ENCODE results near the gene GNAO1.

Gene GNAO1

DNA sequence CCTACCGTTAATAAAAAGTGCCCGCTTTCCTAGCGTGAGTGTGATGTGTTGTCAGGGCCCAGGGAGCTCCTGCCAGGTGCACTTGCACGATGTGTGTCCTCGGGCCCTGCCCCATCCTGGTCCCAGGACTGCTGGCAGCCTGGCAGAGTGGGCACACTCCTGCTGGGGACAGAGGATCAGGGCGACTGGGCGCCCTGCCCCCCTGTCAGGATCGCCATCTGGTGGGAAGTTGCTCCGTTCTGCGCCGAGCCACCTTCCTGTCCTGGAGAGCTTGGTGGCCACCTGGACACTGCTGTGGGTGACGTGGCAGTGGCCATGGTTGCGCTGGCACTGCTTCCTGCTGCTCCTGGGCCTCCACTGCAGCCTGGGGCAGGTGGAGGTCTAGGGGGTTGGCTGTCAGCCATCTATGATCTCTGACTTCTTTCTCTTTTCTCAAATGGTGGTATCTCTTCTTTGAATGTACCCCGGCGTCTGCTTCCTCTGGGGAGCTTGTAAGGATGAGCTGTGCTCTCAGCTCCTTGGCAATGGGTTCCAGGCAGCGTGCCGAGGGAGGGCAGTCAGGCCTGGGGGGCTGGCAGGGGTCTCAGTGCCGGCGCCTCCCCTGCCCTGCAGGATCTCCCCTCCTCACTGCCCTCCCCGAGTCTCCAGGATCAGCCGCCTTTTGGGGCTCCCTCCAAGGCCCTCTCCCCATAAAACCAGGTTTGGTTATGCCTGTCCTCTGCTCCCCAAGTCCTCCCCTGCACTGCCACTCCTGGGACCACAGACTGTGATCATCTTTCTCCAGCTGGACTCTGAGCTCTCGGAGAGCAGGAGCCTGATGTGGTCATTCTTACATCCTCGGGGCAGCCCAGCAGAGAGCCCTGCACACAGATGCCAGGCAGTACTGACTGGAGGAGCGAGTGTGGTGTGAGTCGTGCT, 157.1 kb downstream of the GNAO1 start:
- no peak for DNase-seq (ENCODE audit: low read depth, low spot score)

DNA sequence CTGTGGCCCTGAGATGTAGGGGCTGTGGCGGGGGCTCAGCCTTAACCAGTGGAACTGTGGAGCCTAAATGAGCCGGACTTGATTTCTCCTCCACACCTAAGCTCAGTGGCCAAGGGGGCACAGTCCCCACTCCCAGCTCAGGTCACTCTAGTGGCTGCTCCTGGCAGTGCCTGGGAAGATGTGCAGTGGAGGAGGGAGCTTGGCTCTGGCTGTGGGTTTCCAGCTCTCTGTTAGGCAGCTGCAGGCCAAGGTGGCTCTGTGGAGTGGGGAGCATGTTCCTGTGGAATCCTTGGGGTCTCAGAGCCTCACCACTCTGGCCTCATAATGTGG, 157.8 kb downstream of the GNAO1 start:
- no peak for DNase-seq (ENCODE audit: low read depth, low spot score)

DNA sequence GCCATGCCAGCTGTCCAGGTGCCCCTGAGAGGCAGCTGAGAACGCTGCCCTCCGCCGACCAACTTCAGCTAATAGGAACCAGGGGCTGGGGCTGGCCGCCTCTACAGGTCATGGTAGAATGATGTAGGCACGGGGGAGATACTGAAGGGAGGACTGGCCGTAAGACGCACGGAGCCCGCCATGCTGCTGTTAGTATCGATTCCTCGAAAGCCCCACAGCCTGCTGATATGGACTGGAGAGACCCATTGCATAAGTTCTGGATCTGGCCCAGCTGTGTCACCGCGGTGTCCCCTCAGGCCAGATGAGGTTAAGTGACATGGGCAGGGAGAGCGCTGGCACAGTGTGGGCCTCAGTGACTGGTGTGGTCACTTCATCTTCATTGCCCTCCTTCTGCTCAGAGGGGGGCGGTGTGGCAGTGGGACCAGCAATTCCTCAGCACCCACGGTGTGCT, 158.4 kb downstream of the GNAO1 start:
- DNase-seq (ENCODE audit: low read depth, low spot score): no peak

DNA sequence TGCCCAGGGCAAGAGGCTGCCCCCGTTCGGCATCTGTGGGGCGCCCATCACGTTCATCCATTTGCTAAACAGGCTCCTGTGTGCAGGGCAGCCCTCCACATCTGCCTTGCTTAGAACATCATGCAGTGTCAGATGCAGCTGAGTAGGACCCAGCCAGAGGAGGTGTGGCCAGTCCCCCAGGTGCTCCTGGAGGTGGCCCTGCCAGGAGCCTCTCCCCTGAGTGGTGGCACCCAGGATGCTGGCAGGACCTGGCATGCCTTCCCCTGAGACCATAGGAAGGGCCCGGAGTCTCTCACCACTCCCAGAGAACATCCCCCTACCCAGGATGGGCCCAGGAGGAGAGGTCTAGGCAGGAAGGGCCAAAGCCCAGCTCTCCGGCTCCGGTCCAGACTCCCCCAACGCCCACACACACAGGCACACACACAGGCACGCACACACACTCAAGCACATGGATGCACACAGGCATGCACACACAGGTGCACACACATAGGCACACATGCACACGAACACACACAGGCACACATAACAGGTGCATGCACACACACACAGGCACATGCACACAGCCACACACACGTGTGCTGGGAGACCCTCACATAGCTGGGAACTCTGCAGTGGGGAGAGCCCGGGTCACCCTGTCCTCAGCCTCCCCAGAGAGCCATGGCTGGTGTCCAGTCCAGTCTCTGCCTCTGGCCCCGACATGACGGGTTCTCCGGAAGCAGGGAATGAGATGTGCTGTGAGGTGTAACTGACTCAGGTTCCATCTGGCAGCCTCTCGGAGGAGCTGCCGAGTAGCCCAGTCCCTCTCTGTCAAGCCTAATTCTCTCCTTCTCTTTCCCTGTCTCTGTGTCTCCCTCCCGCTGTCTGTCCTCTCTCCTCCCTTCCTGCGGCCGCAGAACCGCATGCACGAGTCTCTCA, 159.5 kb downstream of the GNAO1 start:
- no peak for DNase-seq (ENCODE audit: low read depth, low spot score)

DNA sequence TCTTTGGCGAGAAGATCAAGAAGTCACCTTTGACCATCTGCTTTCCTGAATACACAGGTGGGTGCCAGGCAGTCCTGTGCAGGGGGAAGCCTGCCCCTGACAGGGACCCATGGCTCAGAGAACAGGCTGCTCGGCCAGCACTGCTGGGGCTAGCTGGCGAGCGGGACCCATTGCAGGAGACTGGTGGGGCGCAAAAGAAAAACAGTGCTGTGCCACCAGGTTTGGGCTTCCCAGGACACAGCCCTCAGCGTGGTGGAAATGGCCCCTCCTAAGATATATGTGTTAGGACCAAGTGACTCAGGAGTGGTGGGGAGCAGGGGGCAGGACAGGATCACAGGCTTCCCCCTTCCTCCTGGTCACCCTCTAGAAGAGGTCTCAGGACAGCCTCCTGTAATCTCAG, 160.2 kb downstream of the GNAO1 start:
- no peak for DNase-seq (ENCODE audit: low read depth, low spot score)

DNA sequence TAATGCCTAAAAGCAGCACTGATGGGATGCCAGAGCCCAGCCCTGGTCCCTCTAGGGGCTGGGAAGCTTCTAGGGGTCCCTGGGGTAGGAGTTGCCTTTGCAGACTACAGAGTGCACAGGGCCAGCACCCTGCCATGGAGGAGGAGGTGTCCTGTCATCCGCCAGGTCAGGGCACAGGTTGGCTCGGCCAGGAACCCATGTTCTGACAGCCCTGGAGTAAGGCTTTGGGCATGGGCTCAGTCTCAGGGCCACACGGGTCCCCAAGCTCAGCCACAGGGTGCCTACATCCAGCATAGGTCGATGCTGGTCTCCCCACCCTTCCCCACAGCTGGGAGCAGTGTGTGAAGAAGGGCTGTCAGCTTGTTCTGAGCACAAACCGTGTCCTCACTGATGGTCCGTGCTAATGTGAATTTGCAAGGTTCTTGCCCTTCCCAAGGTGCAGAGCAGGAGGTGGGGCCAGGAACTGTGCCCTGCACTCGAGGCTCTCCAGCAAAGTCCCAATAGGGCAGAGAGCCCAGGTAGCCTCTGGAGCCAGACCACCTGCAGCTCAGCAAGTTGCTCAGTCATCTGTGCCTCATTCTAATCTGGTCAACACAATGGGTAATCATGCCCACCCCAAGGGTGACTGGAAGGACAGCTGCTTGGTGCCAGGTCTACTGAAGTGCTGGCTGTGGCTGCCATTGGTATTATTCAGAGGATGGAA, 161.2 kb downstream of the GNAO1 start:
- no peak for DNase-seq (ENCODE audit: low read depth, low spot score)

DNA sequence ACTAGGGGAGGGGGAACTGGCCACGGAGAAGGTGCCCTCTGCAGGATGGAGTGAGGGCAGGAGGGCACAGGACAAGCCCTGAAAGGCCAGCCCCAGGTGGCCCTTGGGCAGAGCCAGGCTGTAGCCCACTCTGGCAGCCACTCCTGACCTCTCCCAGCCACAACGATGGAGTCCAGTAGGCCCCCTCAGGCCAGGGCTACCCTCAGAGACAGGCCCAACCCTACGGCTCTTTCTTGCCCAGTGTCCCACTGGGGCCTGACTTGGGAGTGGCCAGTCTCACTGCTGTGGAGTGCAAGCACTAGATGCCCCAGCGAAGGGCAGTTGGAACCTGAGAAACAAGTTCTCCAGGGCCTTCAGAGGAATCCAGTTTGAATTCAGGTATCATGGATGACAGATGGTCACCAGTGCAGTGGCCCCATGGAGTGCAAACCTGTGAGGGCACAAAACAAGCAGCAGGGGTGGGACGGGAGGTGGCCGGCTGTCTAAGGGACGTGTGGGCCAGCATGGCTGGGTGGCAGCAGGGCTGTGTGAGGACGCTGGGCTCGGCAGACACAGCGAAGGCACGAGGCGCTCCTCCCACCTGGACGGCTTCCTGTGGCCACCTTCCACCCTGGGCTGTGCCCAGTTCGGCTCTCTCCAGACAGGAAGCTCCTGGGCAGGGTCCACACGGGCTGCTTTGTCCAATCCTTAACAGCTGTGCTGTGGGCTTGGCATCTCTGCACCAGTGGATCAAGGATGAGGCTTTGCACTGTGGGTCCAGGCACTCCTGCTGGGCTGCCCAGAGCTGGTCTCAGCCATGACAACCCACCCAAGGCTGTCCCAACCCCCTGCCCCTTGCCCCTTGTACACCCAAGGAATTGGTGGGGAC, 162.0 kb downstream of the GNAO1 start:
- no peak for DNase-seq (ENCODE audit: low read depth, low spot score)

DNA sequence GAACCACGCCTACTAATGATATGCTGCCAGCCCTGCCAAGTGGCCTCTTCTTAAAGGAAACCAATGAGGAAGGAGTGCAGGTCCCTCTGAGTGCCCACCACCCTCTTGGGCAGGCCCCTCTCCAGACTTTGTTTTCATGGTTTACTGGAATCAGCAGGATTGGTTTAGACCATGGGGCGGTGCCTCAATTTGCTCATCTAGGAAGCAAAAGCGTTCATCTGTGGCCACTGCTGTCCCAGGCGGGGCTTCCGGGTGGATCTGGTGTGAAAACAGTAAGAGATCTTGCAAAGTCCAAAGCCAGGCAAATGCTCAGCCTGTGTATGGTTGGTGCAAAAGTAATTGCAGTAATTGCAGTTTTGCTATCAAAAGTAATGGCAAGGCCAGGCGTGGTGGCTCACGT, 162.7 kb downstream of the GNAO1 start:
- no peak for DNase-seq (ENCODE audit: low read depth, low spot score)

DNA sequence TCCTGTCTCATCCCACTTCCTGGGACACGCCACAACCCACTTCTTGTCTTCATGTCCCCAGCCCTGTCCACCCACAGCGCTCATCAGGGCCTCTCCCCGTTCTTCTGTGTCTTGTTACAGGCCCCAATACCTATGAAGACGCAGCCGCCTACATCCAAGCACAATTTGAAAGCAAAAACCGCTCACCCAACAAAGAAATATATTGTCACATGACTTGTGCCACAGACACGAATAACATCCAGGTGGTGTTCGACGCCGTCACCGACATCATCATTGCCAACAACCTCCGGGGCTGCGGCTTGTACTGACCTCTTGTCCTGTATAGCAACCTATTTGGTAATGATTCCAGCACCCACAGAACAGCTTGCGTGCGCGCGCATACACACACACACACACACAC, 163.5 kb downstream of the GNAO1 start:
- no peak for DNase-seq (ENCODE audit: low read depth, low spot score)

DNA sequence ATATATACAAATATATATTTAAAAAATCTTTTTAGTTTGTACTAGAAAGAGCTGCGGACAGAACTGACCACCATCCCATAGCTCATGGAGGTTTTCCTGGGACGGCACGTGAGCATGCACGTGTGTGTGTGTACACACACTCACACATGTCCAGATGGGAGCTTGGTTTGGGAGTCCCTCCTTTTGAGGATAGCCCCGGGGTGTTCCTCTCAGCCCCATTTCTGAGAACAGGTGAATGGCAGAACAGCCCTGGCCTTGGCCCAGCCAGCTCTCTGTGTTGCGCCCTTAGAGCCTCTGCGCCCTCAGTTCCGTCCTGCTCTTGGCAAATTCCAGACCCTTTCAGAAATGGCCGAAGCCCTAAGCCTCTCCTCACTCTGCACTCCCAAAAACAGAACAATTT, 163.9 kb downstream of the GNAO1 start:
- DNase-seq (ENCODE audit: low read depth, low spot score): no peak

DNA sequence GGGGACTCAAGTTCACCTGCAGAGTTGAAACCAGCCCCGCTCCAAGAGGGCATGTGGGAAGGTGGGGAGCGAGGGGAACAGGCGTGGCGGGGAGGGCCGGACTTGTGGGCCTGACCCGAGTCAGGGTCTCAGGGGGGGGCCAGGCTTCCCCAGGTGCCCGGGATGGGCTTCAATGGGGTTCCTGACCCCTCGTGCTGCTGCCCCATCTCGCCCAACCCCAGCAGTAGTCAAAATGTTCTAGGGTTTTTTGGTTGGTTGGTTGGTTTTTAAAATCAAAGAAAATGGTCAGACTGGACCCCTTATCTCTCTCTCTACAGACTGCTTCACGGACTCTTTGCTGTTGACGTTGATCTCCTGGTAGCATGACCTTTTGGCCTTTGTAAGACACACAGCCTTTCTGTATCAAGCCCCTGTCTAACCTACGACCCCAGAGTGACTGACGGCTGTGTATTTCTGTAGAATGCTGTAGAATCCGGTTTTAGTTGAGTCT, 164.5 kb downstream of the GNAO1 start:
- no peak for DNase-seq (ENCODE audit: low read depth, low spot score)

DNA sequence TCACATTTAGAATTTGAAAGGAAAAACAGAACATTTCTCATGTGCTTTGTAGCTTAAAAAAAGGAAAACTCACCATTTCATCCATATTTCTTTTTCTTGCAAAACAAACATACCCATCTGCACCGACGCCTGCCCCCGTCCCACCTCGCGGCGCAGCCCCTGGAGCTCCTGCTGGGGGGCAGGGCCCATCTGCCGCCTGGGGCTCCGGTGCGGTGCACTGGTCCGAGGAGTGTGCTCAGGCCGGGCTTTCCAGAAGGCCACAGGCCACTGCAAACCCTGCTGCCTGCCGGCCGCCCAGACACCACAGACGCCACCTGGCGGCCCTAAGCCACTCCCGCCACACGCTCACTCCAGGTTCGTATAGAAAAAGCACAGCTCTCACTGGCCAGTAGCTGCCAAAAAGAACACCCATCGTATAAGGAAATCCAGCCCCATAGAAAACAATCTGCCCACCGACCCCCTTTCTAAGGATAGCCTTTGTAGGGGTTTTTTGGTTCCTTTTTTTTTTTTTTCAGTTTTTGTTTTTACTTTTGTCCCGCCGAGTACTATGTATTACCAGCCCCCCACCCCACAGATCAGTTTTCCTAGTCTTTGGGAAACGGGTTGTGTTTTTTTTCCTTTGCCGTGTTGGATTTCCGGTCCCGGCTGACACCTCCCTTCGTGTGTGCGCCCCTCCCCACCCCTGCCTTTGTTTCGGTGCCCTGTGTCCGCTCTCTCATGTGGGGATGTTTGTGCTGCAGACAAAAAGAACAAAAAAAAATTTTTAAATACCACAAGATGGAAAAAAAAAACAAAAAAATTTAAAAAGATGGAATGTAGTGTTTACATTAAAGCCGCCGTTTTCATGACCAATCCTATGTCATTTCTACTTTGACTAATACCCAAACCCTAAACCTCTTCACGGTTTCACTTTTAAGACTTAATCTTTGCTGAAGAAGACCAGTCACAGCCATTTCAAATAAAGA, 165.3 kb downstream of the GNAO1 start:
- peak; percentile 7 for DNase-seq (ENCODE audit: low read depth, low spot score)

DNA sequence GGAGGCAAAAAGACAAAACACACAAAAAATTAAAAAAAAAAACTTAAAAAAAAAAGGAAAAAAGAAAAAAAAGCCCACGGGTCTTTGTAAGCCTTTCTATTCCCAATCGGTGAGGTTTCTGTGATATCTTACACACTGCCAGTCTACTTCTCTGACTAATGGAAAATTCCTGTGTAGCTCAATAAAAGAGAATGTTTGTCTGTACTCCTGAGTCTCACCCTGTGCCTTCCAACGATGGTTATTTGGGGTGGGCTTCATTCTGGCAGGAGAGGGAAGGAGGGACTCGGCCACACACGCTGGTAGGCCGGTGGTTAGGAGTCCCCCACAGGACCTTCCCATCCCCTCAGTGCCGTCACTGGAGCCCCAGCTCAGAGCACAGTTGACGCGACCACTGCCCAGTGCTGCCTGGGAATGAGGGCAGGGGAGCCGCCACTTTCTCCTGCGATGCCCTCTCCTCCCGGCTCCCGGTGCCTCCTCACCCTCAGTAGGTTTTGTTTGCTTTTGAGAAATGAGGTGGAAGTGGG, 166.0 kb downstream of the GNAO1 start:
- DNase-seq (ENCODE audit: low read depth, low spot score): no peak

DNA sequence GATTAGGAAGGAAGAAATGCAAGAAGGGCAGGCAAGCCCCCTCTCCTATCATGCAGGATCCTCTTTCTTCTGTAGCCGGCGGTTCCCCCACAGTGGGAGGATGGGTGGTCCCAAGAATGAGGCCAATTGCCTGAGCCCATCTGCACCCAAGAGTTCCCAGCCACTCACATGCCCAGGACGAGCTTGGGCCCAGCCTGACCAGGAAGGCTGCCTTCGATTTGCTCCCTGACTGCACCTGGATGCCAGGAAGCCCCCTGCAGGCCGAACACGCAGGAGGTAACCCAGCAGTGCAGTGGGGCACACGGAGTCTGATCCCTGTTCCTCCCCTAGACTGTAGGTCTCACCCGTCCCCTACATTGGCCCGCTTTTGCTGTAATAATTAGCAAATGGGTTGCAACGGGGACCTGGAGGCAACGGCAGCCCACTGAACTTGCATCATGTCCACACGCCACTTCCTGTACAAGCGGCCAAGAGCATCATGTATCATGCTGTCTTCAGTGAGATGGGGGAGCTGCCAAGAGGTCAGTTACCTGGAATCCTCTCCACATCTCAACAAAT, 166.6 kb downstream of the GNAO1 start:
- DNase-seq (ENCODE audit: low read depth, low spot score): no peak

DNA sequence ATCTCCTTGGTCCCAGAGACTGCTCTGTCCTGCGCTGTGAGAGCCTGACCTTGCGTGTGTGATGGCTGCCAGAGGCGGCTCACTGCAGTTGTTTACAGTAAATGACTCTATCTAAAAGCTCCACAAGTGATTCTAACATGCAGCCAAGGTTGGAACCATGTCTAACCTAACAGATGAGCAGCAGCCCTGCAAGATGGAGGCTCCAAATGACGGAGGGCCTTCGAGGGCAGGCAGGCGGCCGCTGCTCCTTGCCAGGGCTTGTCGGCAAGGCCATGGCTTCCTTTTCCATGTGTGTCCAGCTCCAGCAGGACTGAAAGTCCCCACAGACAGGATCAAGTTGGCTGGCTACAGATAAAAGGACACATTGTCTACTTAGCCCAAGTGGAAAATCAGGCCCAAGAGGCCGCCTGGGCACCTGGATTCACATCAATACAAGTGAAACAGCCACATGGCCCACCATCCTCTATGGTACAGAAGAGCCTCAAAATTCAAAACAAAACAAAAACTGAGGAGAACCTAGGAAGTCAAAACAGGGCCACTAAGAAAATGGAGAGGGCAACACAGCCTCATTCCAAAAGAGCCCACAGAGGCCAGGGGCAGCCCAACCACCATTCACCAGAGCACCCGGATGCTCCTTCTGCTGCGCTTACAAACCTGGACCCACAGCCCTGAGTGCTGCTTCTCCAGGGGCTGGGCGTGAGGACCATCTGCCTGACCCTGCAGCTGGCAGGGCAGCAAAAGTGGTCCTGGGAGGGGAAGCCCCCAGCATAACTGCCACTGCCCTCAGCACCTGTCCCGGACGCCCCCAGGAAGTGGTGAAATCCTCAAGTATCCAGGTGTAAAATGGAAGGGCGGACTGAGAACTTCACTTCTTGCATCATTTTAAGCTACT, 169.1 kb downstream of the GNAO1 start:
- DNase-seq (ENCODE audit: low read depth, low spot score): no peak

DNA sequence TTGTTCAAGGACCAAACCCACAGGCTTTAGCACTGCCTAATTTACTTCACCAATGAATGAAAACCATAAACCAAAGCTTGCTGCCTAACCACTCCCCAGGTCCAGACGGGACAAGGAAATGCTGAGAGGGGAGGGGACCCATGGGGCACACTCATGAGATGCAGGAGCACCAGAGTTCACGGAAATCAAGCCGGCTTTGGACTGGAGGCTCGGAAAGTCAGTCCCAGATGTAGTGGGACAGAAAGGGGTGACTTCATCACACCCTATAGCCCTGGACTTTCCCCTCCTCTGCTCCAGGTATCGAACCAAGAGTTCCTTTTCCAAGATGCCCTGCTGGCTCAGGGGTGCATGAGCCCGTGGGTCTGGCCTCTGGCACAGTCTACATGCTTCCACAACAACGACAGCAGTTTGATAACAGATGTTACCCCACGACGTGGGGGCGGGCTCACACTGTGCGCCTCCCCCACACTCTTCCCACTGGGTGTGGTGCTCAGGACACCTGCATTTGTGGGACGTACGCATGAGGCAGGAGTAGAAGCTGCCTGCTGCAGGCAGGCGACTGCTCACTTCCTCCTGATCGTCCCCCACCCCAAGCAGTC, 170.9 kb downstream of the GNAO1 start:
- DNase-seq (ENCODE audit: low read depth, low spot score): no peak

DNA sequence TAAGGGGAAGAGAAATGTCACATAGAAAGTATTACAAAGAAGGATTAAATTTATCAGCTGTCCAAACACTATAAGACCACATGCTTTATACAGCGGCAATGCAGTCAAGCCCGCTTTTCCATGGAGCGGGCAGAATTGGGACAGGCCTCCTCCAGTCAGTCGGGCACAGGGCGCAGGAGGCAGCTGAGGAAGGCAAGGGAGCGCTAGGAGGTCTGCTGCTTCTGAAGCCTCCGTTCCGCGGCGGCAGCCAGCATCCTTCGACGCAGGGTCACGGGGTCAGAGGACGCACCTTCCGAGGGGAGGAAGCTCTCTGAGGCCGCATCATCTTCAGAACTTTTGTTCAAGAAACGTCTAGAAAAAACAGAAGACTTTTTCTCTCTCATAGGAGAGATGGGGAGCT, 171.4 kb downstream of the GNAO1 start:
- DNase-seq (ENCODE audit: low read depth, low spot score): no peak

All from activated CD4-positive, CD25-positive, alpha-beta regulatory T cell treated with anti-CD3 and anti-CD28 coated beads, Interleukin-2, amount 50 U/mL, for 16 hours (primary cell).